ENCODE results near the gene MMEL1. TPM values are rescaled to one million over a fixed set of nuclear protein-coding genes. Genes with fewer than 3 reads are reported as not detected.
A peak's percentile ranks its signal among the peaks of the same experiment; 100 is the strongest.
"Not testable (repeated sequence)": the region's sequence is repeated elsewhere in the genome, so short reads cannot be mapped to it uniquely, and the experiment has no call there.

MMEL1 gene
- total RNA-seq, 3 donors from 2014 or later = 9.2 to 12.7 TPM; not detected in 1

- Histone ChIP-seq H3K36me3 (no peaks in the 10 kb centered on the region), H3K4me1 (peaks cover 0 to 7% of the 10 kb centered on the region in 2 donors), H3K27me3 (peaks cover 9 to 78% of the 10 kb centered on the region in 2 donors), H3K27ac (no peak overlapping the region), H3K4me3 (no peak overlapping the region), H3K9me3 (no peaks in the 10 kb centered on the region)
- DNase-seq (ENCODE audit: low spot score in 2 of 2) = peak in 1 of 2 donors; percentile 41
- intact Hi-C loops (cut with DNase I; ENCODE audit: low total_unique reads) = loop anchor here (5.0 kb wide), 1 partner anchor 782 kb away; no protein-coding TSS in a partner anchor
- TF ChIP-seq POLR2A (IDR thresholded peaks at IDR 0.05) (no peak), POLR2AphosphoS5 (IDR thresholded peaks at IDR 0.05) (no peak)
- TF ChIP-seq, protein P1, sequence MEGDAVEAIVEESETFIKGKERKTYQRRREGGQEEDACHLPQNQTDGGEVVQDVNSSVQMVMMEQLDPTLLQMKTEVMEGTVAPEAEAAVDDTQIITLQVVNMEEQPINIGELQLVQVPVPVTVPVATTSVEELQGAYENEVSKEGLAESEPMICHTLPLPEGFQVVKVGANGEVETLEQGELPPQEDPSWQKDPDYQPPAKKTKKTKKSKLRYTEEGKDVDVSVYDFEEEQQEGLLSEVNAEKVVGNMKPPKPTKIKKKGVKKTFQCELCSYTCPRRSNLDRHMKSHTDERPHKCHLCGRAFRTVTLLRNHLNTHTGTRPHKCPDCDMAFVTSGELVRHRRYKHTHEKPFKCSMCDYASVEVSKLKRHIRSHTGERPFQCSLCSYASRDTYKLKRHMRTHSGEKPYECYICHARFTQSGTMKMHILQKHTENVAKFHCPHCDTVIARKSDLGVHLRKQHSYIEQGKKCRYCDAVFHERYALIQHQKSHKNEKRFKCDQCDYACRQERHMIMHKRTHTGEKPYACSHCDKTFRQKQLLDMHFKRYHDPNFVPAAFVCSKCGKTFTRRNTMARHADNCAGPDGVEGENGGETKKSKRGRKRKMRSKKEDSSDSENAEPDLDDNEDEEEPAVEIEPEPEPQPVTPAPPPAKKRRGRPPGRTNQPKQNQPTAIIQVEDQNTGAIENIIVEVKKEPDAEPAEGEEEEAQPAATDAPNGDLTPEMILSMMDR (IDR thresholded peaks at IDR 0.05) = no peak
Observed at GRCh38 chr1:2629627-2630497, 3.0 kb downstream of the MMEL1 start.

GRCh38 chr1:2628933-2629626 is 3.7 kb downstream of the MMEL1 start:
- TF ChIP-seq POLR2AphosphoS5 (IDR thresholded peaks at IDR 0.05) (no peak), POLR2A (IDR thresholded peaks at IDR 0.05) (no peak)
- TF ChIP-seq, protein P1 (IDR thresholded peaks at IDR 0.05) = no peak
- H3K9me3 ChIP-seq = no peaks in the 10 kb centered on the region

DNA sequence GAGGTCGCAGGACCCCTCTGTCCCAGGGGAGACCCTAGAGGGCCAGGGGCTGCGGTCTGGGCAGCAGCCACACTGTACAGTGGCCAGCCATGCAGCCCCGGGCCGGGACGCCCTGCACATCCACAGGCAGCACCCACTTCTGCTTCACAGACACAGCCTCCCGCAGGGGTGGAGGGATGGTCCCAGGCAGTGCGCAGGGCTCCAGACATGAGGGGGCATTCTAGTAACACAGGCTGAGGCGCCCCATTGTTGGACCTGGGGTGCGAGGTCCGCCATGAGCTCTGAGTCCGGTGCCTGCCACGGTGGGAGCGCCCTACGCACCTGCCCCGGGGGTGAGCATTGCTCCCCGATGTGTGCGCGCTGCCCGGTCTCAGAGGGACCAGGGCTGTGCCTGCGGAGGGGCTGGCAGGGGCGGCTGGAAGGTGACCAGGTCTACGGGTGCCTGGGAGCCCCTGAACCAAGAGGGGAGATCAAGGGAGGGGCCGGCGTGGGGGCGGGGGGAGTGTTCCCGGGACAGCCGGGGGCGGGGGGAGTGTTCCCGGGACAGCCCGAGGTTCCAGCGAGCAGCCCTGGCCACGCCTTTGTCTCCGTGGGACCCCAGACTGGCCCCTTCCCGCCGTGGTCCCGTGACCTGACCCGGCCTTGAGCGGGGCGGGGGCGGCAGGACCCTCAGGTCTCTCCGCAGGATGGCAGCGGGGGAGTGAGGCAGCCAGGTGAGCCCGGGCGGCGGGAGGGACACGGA is 4.5 kb downstream of the MMEL1 start:
- peak in 1 of 2 donors; percentile 46 for DNase-seq (ENCODE audit: low spot score in 2 of 2)
- Histone ChIP-seq H3K4me3 (peak overlapping the region in 2 of 3 donors; percentile 13 to 57), H3K36me3 (no peaks in the 10 kb centered on the region), H3K4me1 (peaks cover 0 to 7% of the 10 kb centered on the region in 2 donors), H3K27me3 (peaks cover 9 to 74% of the 10 kb centered on the region in 2 donors), H3K27ac (no peak overlapping the region), H3K9me3 (no peaks in the 10 kb centered on the region)
- intact Hi-C loops (cut with DNase I; ENCODE audit: low total_unique reads) = loop anchor here (5.0 kb wide), 1 partner anchor 784 kb away; no protein-coding TSS in a partner anchor
- no peak for TF ChIP-seq POLR2A (IDR thresholded peaks at IDR 0.05)
- TF ChIP-seq POLR2AphosphoS5 (IDR thresholded peaks at IDR 0.05) = no peak
- TF ChIP-seq, protein P1 (IDR thresholded peaks at IDR 0.05) = no peak

More at GRCh38 chr1:2628933-2629626, 3.7 kb downstream of the MMEL1 start:
- peaks cover 0 to 7% of the 10 kb centered on the region in 2 donors for H3K4me1 ChIP-seq
- H3K36me3 ChIP-seq = no peaks in the 10 kb centered on the region
- H3K27me3 ChIP-seq = peaks cover 9 to 77% of the 10 kb centered on the region in 2 donors
- intact Hi-C loops (cut with DNase I; ENCODE audit: low total_unique reads) = loop anchor here (5.0 kb wide), 1 partner anchor 783 kb away; no protein-coding TSS in a partner anchor
- peak in 1 of 2 donors; percentile 43 for DNase-seq (ENCODE audit: low spot score in 2 of 2)
- peak overlapping the region in 2 of 3 donors; percentile 13 to 57 for H3K4me3 ChIP-seq
- no peak overlapping the region for H3K27ac ChIP-seq

GRCh38 chr1:2627746-2628145 is 5.1 kb downstream of the MMEL1 start:
- Histone ChIP-seq H3K4me3 (no peak overlapping the region), H3K9me3 (no peaks in the 10 kb centered on the region), H3K36me3 (no peaks in the 10 kb centered on the region), H3K4me1 (peaks cover 0 to 7% of the 10 kb centered on the region in 2 donors), H3K27ac (no peak overlapping the region), H3K27me3 (peaks cover 9 to 68% of the 10 kb centered on the region in 2 donors)
- intact Hi-C loops (cut with DNase I; ENCODE audit: low total_unique reads) = loop anchor here (5.0 kb wide), 1 partner anchor 785 kb away; no protein-coding TSS in a partner anchor
- TF ChIP-seq, protein P1 (IDR thresholded peaks at IDR 0.05) = no peak
- TF ChIP-seq POLR2AphosphoS5 (IDR thresholded peaks at IDR 0.05) = no peak
- TF ChIP-seq POLR2A (IDR thresholded peaks at IDR 0.05) = no peak
- DNase-seq (ENCODE audit: low spot score in 2 of 2) = peak in 1 of 2 donors; percentile 47

DNA sequence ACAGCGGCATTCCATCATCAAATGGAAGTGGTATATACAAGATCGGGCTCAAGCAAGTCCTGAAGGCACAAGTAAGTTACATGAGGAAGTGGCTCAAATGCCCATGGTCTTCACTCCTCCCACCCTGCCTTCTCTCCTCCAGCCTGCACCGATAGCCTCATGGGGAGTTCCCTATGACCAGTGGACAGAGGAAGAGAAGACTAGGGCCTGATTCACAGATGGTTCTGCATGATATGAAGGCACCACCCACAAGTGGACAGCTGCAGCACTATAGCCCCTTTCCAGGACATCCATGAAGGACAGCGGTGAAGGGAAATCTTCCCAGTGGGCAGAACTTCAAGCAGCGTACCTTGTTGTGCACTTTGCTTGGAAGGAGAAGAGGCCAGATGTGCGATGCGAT is 7.1 kb downstream of the MMEL1 start:
- intact Hi-C loops (cut with DNase I; ENCODE audit: low total_unique reads) = loop anchor here (5.0 kb wide), 1 partner anchor 787 kb away; no protein-coding TSS in a partner anchor
- DNase-seq (ENCODE audit: low spot score in 2 of 2); H3K4me3 ChIP-seq; H3K4me1 ChIP-seq; H3K9me3 ChIP-seq; H3K36me3 ChIP-seq; H3K27ac ChIP-seq: not testable (repeated sequence)
- peaks cover 9 to 51% of the 10 kb centered on the region in 2 donors for H3K27me3 ChIP-seq
